Stimulated activated CD8-positive, alpha-beta memory T cell treated with anti-CD3 and anti-CD28 coated beads, Interleukin-15, amount 100 ng/mL, for 1 hour (primary cell): ENCODE data around the gene TTC38.

Source experiments
- DNase-seq: peaks from one replicate; pipeline ENCODE4 v3.0.0-alpha.2; 2020; ENCODE audit warnings: low read depth

The TTC38 gene

GRCh38 chr22:46267431-46268279, at the start of gene TTC38:
Gene TTC38, plus strand, starts transcription at chr22:46268008. Its CDS starts 32 bp downstream, at chr22:46268040.
- no peak for DNase-seq

DNA sequence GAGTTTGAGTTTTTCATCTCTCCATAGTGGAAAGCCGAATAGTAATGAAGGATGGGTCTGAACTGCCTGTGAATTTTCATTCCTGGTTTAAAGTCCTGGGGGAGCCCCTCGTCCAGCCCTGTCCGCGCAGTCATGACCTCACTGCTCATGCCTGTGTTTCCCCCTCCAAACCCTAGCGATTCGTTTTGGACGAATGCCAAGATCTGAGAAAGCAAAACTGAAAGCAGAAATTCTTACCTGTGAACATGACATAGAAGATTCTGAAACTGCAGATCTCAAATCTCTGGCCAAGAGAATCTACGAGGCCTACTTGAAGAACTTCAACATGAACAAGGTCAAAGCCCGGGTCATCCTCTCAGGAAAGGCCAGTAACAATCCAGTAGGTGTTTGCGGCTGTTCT, 48.2 kb upstream of the TTC38 start:
- DNase-seq = no peak

DNA sequence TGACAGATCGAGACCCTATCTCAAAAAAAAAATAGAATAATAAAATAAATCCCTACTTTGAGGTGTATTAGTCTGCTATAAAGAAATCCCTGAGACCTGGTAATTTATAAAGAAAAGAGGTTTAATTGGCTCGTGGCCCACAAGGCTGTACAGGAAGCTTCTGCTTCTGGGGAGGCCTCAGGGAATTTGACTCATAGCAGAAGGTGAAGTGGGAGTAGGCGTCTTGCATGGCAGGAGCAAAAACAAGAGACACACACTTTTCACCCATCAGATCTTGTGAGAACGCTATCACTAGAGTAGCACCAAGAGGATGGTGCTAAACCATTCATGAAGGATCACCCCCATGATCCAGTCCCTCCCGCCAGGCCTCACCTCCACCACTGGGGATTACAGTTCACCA, 46.9 kb upstream of the TTC38 start:
- DNase-seq = no peak

- DNase-seq = no peak
Observed at GRCh38 chr22:46224044-46224897, 43.5 kb upstream of the TTC38 start.

DNA sequence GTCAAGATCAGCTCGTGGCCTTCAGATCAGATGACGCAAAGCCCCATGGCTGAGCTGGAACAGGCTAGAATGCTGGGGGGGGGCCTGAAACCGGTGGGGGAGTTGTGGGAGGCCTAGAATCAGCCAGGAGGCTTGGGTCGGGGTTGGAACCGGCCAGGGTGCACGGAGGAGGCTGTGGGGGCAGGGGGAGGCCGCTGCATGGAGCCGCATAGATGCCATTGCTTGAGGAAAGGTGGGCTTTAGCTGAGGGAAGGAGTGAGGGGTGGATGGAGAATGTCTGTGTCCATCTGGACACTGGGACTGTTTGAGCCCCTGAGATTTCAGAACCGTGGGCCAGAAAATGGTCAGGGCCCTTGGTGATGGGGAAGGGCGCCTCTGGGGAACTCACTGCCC, 42.9 kb upstream of the TTC38 start:
- DNase-seq = no peak

GRCh38 chr22:46225631-46226030, 42.2 kb upstream of the TTC38 start:
- DNase-seq = no peak

- DNase-seq = no peak
Observed at GRCh38 chr22:46226577-46226976, 41.2 kb upstream of the TTC38 start.

- DNase-seq = no peak
Observed at GRCh38 chr22:46229701-46230100, 38.1 kb upstream of the TTC38 start.

DNA sequence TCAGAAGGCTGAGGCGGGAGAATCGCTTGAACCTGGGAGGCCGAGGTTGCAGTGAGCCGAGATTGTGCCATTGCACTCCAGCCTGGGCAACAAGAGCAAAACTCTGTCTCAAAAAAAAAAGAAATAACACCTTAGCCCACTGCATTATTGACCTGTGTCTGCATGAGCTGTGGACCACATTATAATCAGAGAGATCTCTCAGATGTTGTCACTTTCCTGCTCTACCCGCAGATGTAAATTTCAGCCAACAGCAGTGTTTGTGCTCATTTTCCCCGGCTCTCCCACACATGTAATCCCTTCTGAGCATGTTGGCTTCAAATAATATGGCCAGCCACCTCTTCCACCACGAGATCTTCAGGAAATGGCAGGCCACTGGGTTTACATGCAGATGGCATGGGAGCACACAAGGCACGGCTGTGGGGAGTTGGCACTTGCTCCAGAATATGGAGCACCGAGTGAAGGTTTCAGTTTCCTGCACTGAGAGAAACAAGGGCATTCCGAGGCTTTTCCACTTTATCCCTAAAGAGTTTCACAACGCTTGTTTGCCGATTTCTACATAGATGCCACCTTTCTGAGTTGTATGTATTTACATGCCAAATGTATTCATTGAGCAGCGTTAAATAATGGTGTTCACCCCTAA, 37.4 kb upstream of the TTC38 start:
- DNase-seq = no peak

DNA sequence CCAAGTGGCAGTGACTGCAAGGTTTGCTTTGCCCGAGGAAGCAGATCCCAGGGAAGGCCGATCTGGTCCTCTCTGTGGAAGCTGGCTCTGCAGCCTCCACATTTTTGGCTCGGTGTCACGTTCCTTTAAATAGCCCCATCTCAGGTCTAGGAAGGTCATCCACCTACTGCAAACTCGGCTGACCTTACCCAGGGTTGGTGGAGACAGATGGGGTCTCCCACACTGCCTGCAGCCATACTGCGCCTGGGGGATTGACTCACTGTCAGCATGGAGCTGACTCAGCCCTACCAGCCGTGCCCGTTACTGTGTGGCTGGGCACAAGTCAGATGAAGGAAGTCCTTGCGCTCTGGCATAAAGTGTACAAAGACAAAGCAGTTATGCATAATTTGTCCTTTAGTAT, 34.6 kb upstream of the TTC38 start:
- DNase-seq = no peak

- no peak for DNase-seq
Observed at GRCh38 chr22:46234969-46235368, 32.8 kb upstream of the TTC38 start.

- no peak for DNase-seq
Observed at GRCh38 chr22:46237453-46238124, 30.2 kb upstream of the TTC38 start.

- no peak for DNase-seq
Observed at GRCh38 chr22:46238541-46238940, 29.3 kb upstream of the TTC38 start.

DNA sequence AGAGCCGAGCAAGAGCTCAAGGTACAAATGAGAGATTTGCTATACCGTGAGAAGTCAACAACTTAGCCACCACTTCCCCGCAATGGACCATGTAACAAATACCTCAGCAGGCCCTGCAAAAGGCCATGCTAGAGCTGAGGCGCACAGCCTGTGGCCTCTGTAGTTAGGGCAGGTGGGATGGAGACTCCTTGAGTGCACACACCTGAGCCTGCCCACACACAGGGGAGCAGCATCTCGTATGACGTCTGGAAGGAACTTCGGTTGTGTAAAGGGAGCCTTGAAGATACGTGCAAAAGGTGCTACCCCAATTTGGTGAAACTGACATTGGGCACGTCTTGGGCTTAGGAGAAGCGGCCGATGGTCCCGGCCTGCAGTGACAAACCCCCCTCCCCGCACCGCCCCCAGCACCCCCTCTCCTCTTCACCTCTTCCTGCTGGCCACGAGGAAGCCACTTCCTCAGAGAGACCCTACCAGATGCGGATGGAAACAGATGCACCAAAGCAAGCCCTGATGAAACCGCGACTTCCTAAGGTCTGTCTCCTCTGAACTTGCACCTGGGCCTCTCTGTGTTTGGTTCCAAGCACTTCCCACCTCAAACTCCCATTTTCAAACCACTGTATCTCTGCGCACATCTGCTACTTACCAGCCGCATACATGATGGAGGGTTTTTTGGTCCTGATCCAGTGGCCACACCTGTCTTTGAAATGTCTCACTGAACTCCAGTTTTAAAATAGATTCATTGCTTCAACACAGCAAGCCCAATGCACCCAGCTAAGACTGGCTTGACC, 28.4 kb upstream of the TTC38 start:
- no peak for DNase-seq

DNA sequence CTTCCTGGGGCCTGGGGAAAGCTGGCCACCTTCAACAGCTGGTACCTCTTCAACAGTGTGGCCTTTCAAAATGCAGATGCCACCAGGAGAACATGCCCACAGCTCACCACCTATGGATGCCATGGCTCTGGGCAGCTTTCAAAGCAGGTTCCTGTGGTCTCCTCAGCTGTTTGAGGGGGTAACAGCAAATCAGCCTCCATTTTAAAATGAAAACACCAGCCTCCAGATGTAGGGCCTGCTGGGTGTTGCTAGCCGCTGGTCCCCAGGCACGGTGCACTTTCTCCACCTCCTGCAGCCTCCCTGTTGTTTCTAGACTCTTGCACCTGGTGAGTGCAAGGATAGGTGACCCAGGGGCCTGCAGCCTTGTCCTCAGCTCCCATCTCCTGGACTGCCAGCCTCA, 27.7 kb upstream of the TTC38 start:
- DNase-seq = no peak

- no peak for DNase-seq
Observed at GRCh38 chr22:46240506-46240905, 27.3 kb upstream of the TTC38 start.

- DNase-seq = no peak
Observed at GRCh38 chr22:46240907-46241306, 26.9 kb upstream of the TTC38 start.

GRCh38 chr22:46241396-46242007, 26.3 kb upstream of the TTC38 start:
- no peak for DNase-seq

GRCh38 chr22:46242076-46242475, 25.7 kb upstream of the TTC38 start:
- no peak for DNase-seq

DNA sequence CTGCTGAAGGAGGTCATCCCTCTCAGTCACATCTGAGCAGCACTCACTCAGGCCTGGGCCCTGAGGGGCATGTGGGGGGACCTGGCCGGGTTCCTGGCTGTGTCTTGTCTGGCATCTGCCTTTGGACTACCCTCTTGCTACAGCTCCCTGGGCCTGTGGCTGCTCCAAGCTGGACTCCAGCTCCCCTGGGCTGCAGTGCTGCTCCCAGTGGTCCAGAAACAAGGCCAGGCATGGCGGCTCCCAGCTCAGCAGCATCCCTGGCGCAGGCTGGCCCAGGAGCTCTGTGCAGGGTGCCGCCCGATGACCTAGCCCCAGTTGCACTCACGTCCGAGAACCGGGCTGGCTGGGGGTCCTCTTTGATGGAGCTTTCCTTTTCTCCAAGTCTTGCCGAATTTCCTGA, 23.0 kb upstream of the TTC38 start:
- no peak for DNase-seq

DNA sequence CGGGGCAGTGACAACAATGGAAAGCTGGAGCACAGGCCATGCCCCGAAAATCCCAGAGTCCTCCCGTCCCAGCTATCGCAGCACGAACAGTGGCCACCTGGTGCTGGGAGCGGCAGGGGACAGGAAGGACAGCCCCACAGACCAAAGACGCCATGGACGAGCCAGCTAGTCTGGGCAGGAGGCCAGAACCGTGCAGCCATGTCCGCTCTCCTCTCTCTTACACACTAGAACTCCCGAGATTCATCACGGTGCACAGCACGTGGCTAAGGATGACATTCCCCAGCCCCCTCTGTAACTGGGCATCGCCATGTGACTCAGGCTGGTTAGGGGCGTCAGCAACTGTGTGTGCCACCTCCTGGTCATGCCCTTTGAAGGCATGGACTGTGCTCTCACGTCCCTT, 22.3 kb upstream of the TTC38 start:
- DNase-seq = no peak
